ENCODE data around the gene NUP210L. TPM values are rescaled to one million over a fixed set of nuclear protein-coding genes. Genes with fewer than 3 reads are reported as not detected.
A peak's percentile ranks its signal among the peaks of the same experiment; 100 is the strongest.

NUP210L gene
- total and polyA plus RNA-seq, 9 of the 15 experiments (the other 6 are each of a cell fraction or from before 2014, with no cell fraction given) = 0.01 to 0.04 TPM; not detected in 7

- no peak for TF ChIP-seq ZNF41 (CRISPR knock-in tag; conservative IDR thresholded peaks at IDR 0.05)
- TF ChIP-seq RFX1 (IDR thresholded peaks at IDR 0.05) = no peak
- TF ChIP-seq AFF4 (CRISPR knock-in tag; IDR thresholded peaks at IDR 0.05) = no peak; the same call in 1 of the 2 replicates
- TF ChIP-seq CTBP1 (IDR thresholded peaks at IDR 0.05; ENCODE audit: borderline replicate concordance) = peak; percentile 78; the same call in 1 of the 2 replicates
- no peak for TF ChIP-seq SRSF9 (IDR thresholded peaks at IDR 0.05; ENCODE audit: borderline replicate concordance, low read depth, low read length)
- TF ChIP-seq STAT5A (IDR thresholded peaks at IDR 0.05; ENCODE audit: borderline replicate concordance, low read length) = no peak
- no peak for TF ChIP-seq BMI1 (IDR thresholded peaks at IDR 0.05; ENCODE audit: low read length)
- no peak for TF ChIP-seq GABPB2 (CRISPR knock-in tag; conservative IDR thresholded peaks at IDR 0.05)
- peak; percentile 30; the same call in 1 of the 2 replicates for TF ChIP-seq SMARCA5 (IDR thresholded peaks at IDR 0.05)
- peak; percentile 7; the same call in 1 of the 2 replicates for TF ChIP-seq EP400 (IDR thresholded peaks at IDR 0.05)
- TF ChIP-seq TSC22D4 (tag; IDR thresholded peaks at IDR 0.05) = no peak
- TF ChIP-seq CUX1 (CRISPR knock-in tag; IDR thresholded peaks at IDR 0.05) = no peak
- 0 out of 2 replicates have a peak, but pooled peaks have one; percentile 63 for TF ChIP-seq GABPA (tag; conservative IDR thresholded peaks at IDR 0.05; ENCODE audit: low read depth)
- no peak for TF ChIP-seq PML (IDR thresholded peaks at IDR 0.05; ENCODE audit: low read length)
- no peak; the same call in 1 of the 2 replicates for TF ChIP-seq TOE1 (IDR thresholded peaks at IDR 0.05; ENCODE audit: borderline replicate concordance)
- no peak for TF ChIP-seq TOE1 (CRISPR knock-in tag; IDR thresholded peaks at IDR 0.05; ENCODE audit: borderline replicate concordance, low read depth)
- no peak for TF ChIP-seq ZBTB43 (CRISPR knock-in tag; IDR thresholded peaks at IDR 0.05)
- TF ChIP-seq TRIM24 (IDR thresholded peaks at IDR 0.05) = peak in 1 of 2 experiments; percentile 39; a peak in 1 of 4 replicates
- no peak for TF ChIP-seq PRMT5 (CRISPR knock-in tag; IDR thresholded peaks at IDR 0.05)
- TF ChIP-seq NR1H2 (CRISPR knock-in tag; IDR thresholded peaks at IDR 0.05) = 0 out of 2 replicates have a peak, but pooled peaks have one; percentile 18
Measured at GRCh38 chr1:153946622-153947241, 208.1 kb downstream of the NUP210L start, which contains the start of gene DENND4B (continued).

Data from K562 (cell line).